SIG-M5 treated with dmso at 0.1 percent for 504 hours (cell line): ENCODE data around the gene IFITM1.
"Not testable (repeated sequence)": the region's sequence is repeated elsewhere in the genome, so short reads cannot be mapped to it uniquely, and the experiment has no call there.

Experiments
- DNase-seq: peaks from one replicate; lab custom pipeline; 2025; ENCODE audit not compliant: unreplicated experiment; lab: John Stamatoyannopoulos, UW

The IFITM1 gene

DNA sequence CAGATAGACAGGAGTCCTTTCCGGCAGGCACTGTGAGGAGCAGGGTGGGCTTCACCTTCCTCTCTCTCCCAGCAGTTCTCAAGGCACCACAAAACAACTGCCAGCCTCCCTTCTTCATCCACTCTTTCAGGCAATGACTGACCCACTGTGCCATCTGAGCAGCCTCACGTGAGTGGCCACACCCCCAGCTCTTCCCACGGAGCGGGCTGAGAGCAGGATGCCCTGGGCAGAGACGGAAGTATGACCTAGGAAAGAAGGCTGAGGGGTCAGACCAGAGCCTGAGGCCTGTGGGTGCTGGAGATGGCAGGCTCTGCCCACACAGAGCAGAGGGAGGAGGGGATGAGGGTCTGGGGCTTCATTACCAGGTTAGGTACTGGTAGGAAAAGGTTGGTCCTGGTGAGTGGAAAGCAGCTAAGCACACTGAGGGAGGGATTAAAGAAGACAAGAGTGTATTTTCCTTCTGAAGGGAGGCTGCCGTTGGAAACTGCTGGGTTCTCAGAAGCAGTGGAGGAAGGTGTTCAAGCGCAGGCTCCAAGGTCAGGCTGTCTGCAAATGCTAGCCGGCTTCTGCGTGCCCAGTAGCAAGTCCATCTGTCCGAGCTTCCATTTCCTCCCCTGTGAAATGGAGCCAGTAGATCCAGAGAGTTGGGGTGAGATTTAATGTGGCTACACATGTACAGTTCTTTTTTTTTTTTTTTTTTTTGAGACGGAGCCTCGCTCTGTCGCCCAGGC, 31.0 kb upstream of the IFITM1 start:
- no peak for DNase-seq

DNA sequence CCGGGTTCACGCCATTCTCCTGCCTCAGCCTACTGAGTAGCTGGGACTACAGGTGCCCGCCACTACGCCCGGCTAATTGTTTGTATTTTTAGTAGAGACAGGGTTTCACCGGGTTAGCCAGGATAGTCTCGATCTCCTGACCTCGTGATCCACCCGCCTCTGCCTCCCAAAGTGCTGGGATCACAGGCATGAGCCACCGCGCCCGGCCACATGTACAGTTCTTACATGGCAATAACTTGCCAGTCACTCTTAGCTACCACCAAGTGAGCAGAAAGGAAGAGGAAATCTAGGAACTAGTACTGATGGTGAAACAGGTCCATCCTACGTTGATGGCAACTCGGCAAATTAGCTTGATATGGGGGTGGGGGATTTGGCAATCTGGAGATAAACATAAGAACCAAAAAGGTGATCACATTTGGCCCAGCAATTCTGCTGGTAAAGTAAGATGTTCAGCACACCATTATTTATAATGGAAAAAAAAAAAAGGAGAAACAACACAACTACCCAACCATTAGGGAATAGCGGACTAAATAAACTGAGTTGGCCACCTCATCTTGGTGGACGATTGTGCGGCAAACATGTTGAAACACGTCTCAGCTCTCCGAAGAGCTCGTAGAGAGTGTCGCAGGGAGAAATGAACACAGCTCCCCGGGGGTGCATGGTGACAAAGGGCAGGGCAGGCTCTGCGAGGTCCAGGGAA, 30.3 kb upstream of the IFITM1 start:
- DNase-seq = no peak

DNA sequence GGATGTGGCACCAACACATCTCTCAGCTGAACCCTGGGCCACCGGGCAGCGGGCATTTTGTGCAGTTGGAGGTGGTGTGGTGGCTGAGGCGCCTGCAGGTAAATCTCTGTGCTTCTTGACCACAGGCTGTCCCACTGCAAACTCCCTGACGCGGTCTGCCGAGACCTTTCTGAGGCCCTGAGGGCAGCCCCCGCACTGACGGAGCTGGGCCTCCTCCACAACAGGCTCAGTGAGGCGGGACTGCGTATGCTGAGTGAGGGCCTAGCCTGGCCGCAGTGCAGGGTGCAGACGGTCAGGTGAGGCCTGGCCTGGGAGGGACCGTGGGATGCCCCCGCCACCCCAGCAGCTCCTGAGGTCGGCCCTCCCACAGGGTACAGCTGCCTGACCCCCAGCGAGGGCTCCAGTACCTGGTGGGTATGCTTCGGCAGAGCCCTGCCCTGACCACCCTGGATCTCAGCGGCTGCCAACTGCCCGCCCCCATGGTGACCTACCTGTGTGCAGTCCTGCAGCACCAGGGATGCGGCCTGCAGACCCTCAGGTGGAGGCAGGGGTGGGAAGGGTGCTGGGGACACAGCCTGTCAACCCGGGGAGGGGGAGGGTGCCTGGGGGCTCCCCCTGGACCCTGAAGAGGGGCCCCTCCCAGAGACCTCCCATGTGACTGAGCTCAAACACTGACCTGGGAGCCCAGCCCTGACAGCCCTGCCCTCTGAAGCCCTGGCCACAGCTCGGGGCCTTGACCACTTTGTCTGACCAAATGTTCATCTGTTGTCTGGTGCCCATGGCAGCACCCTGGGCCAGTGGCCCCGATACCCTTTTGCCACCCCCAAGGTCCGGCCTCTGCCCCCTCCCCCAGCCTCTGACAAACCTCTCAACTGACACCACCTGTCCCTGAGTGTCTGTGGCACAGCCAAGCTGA, 29.5 kb upstream of the IFITM1 start:
- no peak for DNase-seq

DNA sequence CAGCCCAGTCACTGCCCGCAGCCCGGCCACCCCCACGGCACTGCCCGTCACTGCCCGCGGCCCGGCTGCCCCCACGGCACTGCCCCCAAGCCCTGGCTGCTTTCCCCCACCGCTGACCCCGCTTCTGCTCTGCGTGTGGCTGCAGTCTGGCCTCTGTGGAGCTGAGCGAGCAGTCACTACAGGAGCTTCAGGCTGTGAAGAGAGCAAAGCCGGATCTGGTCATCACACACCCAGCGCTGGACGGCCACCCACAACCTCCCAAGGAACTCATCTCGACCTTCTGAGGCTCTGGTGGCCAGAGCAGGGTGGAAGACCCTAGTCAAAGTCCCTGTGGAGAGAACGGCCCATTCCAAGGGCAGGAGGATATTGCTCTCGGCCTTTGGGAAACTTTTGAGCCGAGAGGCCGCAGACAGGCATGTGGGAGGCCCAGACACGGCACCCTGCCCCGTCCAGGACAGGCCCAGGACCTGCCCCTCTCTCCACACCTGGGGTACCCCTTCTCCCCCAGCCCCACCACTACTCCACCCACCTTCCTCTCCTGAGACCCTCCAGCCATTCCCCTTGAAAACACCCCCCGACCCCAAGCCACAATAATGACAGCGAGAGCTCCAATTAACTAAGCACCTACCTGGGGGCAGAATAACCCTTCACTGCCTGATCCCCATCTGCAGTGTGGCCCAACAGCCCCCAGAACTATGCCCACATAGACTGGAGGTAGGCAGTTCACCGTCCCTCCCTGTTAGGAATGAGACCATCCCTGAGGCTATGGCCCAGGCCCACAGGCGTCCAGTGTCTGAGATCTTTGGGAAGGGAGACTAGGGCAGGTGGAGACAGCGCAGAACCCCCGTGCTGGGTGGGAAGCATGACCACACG, 28.6 kb upstream of the IFITM1 start:
- DNase-seq = no peak

DNA sequence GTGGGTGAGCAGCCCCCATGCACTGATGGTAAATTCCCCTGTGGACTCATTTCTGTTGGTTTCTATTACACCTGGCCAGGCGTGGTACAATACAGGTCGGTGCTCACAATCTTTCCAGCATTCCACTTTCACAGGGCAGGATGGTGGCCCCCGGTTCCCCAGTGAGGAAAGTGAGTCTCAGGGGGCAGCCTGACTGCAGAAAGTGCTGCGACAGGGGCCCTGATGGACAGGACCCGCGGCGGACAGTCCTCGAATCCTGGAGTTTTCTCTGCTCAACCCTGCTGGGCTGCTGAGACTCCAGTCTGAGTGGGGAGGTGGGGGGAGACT, 28.0 kb upstream of the IFITM1 start:
- DNase-seq = no peak

DNA sequence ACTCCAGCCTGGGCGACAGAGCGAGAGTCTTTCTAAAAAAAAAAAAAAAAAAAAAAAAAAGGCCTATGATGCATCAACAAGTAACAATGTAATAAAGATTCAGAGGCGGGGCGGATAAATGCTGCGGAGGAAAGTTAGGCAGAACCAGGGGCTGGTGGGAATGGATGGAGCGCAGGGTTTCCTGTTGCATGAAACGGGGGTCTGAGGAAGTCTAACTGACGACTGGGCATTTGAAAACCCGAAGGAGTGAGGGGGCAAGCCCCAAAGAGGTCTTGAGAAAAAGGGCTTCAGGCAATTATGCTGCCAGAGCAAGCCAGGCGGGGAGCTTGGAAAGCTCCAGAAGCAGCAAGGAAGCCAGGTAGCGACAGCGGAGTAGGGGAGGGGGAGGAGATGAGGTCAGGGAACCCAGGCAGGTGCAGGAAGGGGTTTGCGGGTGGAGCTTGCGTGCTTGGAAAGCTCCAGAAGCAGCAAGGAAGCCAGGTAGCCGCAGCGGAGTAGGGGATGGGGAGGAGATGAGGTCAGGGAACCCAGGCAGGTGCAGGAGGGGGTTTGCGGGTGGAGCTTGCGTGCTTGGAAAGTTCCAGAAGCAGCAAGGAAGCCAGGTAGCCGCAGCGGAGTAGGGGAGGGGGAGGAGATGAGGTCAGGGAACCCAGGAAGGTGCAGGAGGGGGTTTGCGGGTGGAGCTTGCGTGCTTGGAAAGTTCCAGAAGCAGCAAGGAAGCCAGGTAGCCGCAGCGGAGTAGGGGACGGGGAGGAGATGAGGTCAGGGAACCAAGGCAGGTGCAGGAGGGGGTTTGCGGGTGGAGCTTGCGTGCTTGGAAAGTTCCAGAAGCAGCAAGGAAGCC, 26.6 kb upstream of the IFITM1 start:
- DNase-seq = not testable (repeated sequence)

DNA sequence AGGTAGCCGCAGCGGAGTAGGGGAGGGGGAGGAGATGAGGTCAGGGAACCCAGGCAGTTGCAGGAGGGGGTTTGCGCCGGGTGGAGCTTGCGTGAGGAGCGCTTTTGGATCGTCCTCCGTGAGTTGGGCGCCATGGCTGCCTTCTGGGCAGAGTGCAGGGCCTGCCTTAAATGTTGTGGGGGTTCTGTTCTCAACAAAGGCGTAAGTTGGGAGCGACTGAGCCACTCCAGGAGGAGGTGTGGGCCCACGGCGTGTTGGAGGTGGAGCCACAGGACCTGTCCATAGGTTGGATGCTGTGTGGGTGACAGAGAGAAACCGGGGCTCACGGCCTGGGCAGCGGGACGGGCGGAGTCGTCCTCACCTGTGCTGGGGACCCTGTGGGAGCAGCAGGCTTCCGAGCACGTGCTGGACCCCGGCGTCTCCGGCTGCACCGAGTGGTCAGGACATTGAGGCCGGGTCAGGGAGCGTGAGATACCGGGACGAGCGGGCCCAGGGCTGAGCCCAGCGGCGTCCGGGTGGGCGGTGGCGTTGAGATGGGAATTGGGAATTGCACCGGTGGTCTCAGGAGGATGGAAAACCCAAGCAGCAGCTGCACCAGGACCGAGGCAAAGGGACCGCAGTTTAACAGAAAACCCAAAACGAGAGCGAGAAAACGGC, 25.9 kb upstream of the IFITM1 start:
- DNase-seq = no peak

DNA sequence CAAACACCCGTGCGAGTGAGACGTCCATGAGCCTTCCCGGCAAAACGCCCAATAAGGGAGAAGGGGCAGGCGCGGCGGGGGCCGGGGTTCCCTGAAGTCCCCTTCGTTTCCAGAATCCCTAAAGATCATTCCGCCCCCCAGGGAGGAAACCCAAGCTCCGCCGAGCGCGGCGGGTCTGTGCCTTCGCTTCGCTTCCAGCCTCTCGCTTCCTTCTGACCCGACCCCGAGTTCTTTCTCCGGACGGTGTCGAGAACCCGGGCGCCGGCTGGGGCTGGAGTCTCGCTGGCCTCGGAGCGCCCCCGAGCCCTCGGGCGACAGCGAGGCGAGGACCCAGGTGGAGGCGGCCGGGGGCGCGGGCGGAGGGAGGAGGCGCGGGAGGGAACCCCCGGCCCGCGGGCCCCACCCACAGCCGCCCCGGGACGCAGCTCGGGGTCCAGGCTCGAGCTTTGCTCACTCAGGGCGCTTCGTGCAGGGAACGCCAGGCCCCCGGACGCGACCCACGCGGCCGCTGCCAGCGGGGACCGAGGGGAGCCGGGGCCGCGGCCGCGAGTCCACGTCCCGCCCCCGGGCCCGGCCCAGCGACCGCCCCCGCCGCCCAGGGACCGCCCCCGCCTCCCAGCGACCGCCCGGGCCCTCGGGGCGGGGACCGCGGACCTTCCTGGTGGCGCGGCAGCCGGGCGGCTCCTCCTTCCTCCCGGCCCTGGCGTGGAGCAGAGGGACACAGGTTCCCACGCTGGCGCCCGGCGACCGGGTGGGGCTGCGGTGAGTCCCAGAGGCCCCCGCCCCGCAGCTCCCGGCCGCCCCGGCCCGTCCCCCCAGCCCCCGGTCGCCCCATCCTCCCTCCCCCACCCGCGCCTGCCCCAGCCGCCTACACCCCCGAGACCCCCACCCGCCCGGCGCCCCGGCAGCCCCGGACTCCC, 25.1 kb upstream of the IFITM1 start, which contains the start of gene PGGHG:
Gene PGGHG, plus strand, starts transcription at position 649 of the 920 bp plus-strand sequence. CDS start 691 bp downstream, outside the sequence.
- DNase-seq = no peak

DNA sequence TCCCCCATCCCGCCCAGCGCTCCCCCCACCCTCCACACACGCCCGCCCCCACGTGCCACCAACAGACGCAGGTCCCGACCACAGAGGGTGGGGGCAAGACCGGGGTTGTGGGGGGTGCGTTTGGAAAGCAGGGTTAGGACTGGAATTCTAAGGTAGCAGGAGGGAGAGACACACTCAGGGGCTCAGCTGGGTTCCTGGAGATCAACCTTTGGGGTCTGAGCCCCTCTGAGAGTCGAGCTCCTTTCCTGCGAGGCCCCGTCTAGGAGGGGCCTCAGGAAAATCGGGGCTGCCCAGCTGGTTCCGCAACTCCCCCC, 24.5 kb upstream of the IFITM1 start:
- no peak for DNase-seq

DNA sequence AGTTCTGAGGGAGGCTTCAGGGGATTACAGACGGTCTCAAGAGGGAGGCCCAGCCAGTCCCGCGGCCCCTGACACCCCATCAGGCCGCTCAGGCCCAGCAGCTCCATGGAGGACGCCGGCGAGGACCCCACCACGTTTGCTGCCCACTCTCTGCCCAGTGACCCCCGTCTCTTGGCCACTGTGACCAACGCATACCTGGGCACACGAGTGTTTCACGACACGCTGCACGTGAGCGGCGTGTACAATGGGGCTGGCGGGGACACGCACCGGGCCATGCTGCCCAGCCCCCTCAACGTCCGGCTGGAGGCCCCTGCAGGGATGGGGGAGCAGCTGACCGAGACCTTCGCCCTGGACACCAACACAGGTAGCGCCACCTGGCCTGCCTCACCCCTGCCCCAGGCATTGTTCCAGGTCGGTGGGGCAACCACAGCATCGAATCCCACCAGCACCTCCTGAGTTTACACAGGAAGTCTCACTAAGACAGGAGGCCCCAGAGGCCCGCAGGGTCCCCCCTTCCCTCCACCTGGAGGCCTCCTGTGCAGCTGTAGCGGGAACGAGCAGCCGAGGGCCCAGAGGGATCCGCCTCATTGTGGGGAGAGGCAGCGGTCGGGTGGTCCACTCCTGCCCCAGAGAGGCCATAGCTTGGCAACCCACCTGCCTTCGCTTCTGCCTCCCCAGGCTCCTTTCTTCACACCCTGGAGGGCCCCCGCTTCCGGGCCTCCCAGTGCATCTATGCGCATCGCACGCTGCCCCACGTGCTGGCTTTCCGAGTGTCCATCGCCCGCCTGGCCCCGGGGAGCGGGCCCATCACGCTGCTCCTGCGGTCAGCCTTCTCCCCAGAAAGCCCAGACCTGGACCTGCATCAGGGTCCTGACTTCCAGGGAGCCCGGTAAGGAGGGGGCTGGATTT, 23.9 kb upstream of the IFITM1 start:
- no peak for DNase-seq

DNA sequence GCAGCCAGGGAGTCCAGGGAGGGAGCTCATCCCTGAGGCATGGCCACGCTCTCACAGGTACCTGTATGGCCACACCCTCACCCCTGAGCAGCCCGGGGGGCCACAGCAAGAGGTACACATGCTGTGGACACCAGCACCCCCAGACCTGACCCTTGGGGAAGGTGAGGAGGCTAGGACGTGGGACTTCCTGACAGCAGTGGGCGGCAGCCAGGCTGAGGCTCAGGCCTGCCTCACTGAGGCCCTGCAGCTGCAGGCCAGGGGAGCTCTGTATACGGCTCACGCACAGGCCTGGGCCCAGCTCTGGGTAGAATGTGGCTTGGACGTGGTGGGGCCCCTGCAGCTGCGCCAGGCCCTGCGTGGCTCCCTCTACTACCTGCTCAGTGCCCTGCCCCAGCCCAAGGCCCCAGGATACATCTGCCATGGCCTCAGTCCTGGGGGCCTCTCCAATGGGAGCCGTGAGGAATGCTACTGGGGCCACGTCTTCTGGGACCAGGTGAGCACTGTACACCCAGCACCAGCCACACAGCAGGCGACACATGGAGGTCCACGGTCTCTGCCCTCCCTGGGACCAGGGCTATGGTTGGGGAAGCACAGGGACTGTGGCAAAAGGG, 23.1 kb upstream of the IFITM1 start:
- no peak for DNase-seq

DNA sequence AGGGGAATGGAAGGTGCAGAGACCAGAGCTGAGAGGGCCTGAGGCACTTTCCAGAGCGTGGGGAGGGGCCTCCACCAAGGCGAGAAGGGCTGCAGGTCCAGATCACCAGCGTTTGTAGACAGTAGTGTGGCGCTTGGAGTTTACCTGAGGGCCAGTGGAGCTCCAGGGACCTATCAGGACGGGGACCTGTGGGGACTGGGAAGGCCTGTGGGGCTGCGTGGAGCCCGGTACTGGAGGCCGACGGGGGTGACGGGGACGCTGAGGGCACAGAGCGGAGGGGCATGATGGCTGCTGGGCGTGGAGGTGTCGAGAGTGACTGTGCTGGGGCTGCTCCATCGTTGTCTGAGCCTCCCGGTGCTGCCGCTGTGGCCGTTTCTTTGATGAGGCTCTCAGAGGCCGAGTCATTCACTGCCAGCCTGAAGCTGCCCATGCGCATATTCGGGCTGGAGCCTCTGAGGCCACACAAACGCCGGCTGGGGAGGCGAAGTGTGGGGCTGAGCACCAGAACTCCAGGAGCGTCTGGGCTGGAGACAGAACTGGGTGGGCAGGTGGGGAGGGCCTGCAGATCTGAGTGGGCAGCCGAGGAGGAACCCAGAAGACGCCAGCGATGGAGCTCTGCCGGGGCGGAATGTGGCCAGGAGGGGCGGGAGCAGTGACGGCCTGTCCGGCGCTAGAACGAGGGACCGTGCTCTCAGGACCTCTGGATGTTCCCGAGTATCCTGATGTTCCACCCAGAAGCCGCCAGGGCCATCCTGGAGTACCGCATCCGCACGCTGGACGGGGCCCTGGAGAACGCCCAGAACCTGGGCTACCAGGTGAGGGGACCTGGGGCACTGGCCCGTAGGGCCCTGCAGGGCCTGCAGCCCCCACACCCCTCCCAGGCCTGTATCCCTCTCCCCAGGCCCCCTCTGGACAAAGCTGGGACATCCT, 22.3 kb upstream of the IFITM1 start:
- DNase-seq = no peak

DNA sequence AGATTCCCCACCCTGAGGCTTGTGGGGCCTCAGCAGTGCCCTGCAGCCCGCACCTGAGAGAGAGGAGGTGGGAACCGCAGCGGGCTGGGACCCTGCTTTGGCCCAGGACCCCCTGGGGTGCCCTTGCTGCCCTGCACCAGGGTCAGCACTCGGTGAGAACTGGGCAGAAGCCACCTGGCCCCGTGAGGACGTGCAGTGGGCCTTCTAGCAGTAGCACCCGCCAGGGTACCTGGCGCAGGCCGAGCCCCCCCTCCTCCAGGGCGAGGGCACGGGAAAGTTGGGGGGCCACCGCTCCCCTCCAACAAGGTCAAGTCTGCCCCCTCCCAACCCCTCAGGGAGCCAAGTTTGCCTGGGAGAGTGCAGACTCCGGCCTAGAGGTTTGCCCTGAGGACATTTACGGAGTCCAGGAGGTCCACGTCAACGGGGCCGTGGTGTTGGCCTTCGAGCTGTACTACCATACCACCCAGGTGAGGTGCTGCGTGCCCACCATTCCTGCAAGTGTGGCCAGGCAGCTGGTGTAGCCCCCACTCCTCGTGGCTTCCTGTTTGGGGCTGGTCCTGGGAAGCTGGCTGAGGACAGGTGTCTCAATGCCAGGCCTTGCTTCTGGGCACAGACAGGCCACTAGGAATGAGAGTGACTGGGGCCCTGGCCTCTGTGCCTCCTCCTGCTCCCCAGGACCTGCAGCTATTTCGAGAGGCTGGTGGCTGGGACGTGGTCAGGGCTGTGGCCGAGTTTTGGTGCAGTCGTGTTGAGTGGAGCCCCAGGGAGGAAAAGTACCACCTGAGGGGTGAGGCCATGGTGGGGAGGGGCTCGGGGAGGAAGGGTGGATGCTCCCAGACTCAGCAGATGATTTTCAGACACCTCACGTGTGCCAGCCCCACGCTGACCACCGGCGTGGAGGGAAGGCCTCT, 21.4 kb upstream of the IFITM1 start:
- no peak for DNase-seq

DNA sequence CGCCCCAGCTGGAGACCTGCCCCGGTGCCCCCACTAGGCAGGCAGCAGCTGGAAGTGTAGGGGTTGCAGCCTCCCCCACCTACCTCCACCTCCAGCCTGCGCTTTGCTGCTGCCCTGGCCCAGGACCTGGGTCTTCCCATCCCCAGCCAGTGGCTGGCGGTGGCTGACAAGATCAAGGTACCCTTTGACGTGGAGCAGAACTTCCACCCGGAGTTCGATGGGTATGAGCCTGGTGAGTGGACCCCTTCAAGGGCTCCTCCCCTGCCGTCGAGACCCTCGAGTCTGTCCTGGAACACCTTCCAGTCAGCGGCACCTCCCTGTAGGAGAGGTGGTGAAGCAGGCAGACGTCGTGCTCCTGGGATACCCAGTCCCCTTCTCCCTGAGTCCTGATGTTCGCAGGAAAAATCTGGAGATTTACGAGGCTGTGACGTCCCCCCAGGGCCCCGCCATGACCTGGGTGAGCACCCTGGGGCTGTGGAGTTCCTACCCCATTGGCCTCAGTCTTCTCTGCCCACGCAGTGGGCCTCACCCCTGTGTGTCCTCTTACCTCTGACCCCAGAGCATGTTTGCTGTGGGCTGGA, 20.5 kb upstream of the IFITM1 start:
- DNase-seq = no peak
